Measurements from ENCODE around the gene SCO2.

- TF ChIP-seq CTCF (IDR thresholded peaks at IDR 0.05 in 8 of 11, conservative IDR thresholded peaks at IDR 0.05 in 3 of 11) (no peak), POLR2AphosphoS5 (IDR thresholded peaks at IDR 0.05) (no peak), POLR2A (IDR thresholded peaks at IDR 0.05) (no peak)
Measured at GRCh38 chr22:50488006-50488677, 37.3 kb downstream of the SCO2 start.
